T-helper 2 cell treated with Interferon-gamma antibody and Interleukin-4, amounts not matched to agents 100 ng/mL and 5 ng/mL, for 36 hours (primary cell): ENCODE data around the gene HIVEP2. TPM values are rescaled to one million over a fixed set of nuclear protein-coding genes. Genes with fewer than 3 reads are reported as not detected.

Experiments
- intact Hi-C: fragments of 100-400 bp; cut with micrococcal nuclease; formaldehyde crosslinking; loops from one replicate; pipeline ENCODE4 v1.15.1; 2023
- total RNA-seq: library from RNA; stranded (reverse); gene quantifications from 2 replicates; pipeline ENCODE4 v1.2.3, GENCODE V29; 2022

Gene HIVEP2
- total RNA-seq, 1 donor from 2014 or later: 11.3 TPM

DNA sequence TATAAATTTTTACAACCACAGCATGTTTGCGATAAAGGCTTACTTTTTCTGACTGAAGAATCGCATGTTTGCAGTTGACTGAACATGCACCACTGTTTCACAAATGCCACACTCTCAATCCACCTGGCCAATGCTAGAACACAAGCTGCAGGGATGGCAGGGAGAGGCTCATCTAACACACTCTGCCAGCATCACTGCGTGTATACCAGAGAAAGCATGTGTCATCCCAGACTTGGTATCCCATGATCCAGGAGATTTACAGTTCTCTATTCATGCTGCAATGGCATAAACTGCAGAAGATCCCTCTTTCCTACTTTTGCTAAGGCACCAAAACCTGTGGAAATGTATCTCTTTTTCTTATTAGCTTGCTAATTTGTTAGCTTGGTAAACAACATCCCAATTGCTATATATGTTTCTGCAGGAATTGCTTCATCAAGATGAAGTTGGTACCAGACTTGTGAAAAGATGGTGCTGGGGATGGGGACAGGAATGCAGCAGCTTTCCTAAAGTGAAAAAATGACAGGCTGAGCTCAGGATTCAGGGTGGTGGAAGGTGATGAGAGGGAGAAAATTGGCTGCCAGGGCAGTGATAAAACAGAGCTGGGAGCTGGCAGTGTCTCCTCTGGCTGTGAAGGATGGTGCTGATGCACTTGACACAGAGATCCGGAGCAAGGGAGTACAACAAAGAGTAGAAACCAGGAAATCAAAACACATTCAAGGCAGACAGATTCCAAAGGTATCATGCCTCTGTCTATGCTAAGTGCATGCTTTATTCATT is 186.9 kb downstream of the HIVEP2 start:
- intact Hi-C loops: no loop called here

DNA sequence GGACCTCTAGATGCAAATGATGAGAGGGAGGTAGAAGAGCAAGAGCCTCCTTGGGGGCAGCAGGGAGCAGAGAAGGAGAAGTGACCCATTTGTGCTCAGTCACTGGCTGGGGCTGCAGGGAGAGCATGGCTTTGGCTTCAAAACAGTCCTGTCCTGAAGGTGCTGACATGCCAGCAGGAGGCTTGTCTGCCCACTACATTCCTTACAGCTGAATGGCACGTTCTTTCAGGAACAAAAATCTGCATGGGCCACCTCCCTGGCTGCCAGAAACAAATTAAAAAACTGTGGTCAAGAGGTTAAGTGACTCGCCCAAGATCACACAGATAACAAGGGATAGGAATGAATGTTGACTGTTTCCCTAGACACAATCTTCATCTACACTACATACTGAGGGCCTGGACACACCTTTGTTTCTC is 188.8 kb downstream of the HIVEP2 start:
- intact Hi-C loops: no loop called here

GRCh38 chr6:142753196-142753595 is 191.8 kb downstream of the HIVEP2 start:
- intact Hi-C loops: no loop called here

DNA sequence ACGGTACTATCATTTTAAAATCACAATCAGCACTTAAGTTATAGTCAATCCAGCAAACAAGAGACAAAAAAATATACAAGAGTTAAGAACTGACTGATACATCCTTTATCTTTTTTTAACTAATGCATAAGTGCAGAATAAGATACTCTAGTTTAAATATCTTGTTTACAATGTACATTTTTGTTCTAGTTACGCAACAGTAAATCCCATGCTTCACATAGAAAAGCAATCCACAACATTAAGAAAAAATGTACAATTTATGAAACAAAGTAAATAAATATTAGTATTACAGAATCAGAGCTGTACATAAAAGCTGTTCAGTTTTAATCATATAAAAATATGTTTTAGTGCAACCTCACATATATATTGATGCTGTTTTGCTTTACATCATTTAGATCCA is 192.6 kb downstream of the HIVEP2 start:
- intact Hi-C loops: no loop called here

DNA sequence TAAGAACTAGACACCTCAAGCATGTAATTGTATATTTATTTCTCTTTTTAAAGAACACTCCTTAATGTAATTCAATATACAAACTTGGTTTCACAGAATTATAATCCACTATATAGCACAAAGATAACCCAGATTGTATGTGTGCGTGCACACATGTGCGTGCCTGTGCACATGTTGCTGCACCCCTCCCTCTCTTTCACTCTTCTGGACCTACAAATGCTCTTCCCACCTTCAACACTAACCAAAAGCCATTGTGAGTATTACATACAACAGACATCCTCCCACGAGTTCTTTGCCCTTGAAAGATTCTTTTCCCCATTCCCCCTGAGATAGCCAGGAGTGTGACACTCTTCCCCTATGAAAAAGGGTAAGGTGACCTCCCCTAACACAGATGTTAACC is 193.5 kb downstream of the HIVEP2 start:
- intact Hi-C loops: no loop called here

GRCh38 chr6:142750998-142751397 is 194.0 kb downstream of the HIVEP2 start:
- intact Hi-C loops: no loop called here

GRCh38 chr6:142749556-142749955 is 195.4 kb downstream of the HIVEP2 start:
- intact Hi-C loops: loop anchor here (5.0 kb wide), 1 partner anchor 678 kb away; no protein-coding TSS in a partner anchor

- intact Hi-C loops: loop anchor here (2.0 to 5.0 kb wide), 3 partner anchors 196 to 681 kb away; no protein-coding TSS in a partner anchor
Measured at GRCh38 chr6:142746524-142746923, 198.5 kb downstream of the HIVEP2 start.

DNA sequence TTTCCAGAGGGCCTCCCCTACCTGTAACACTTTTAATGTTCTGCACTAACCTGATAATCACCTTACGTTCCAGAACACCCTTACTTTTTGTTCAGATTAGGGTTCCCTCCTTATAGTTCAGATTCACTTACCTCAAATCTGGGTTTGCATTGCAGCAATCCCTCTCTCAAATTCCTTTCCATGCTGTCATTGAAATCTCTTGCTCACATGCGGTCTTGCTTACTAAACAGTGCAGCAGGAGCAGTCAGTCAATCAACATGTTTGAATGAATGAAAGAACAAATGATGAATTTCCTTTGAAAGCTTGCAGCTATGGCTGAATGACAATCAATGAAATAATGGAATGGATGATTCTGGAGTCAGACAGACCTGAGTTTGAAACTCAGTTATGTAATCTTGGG is 200.1 kb downstream of the HIVEP2 start:
- intact Hi-C loops: loop anchor here (5.0 kb wide), 1 partner anchor 682 kb away; no protein-coding TSS in a partner anchor

DNA sequence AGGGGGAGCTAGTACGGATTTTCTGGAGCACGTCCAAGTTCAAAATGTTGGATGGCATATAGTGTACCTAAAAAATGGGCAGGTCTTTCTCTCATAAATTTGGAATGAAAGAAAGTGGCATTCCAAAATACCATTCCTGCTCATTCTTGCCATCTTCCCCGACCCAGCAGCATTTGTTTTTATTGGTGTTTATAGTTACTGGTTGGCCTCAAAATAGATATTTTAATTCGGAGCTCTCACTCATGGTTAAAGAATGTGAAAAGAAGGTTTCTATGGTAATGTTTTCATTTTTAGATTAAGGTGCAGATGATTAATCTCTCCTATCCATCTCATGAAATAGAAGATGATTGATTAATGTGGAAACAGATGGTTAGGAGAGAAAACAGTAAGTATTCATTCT is 204.5 kb downstream of the HIVEP2 start:
- intact Hi-C loops: no loop called here

DNA sequence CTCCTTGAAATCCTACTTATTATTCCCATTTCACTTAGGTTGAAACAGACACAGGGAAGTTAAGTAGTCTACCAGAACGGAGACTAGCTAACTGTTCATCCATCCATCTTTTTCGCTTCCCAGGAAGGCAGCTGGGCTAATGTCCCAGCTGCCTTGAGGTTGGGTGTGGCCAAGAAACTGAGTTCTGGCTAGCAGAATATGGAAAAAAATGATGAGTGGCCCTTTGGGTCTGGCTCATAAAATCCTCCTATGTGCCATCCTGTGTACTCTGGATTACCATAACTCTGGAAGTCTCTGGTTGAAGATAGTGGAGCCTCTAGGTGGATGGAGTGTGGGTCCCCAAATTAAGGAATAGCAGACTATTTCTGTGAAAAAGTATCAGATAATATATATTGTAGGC is 206.2 kb downstream of the HIVEP2 start:
- intact Hi-C loops: no loop called here

- intact Hi-C loops: no loop called here
Measured at GRCh38 chr6:142738035-142738396, 207.0 kb downstream of the HIVEP2 start.

DNA sequence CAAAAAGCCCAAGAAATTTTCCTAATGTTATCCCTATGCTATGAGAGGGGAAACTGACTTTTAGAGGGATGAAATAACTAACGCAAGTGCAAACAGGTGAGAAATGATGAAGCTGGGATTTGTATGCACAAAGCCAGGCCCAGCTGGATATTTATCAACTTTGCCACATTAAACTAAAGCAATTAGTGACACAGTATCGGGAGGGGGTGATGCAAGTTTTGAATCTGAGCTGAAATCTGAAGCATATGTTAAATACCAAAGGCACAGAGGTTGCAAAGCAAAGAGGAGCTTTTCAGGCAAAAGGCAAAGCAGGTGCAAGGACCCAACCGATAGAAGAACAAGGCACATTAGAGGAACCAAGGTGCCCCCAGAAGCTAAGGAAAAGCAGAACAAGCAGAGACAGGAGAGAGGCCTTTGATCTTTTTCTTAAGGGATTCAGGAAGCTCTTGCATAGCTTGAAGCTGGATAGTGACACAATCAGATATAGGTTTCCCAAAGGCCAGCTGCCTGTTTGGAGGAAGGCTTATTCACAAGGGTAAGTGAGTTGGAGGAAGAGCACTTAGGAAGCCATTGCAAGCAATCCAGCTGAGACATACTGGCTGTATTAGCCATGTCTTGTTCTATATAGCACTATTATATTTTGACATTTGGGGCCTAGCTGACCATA is 207.5 kb downstream of the HIVEP2 start:
- intact Hi-C loops: no loop called here

DNA sequence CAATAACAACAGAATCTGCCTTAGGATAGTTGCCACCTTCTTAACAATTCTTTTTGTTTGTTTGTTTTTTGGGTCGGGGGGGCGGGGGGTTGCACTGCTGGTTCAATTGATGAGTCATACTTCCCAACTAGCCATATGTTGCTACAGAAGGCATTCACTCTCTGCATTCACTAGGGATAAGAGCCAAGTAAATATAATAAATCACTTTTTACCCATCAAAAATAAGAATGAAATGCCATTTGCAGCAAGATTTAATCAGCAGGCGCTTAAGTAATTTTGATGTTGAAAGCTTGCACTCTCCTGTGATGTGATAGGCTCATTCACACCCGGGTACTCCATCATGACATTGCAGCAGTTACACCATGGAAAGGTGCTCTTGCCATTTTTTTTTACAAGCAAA is 209.8 kb downstream of the HIVEP2 start:
- intact Hi-C loops: no loop called here

- intact Hi-C loops: no loop called here
Measured at GRCh38 chr6:142732790-142733189, 212.2 kb downstream of the HIVEP2 start.

GRCh38 chr6:142731611-142732010 is 213.4 kb downstream of the HIVEP2 start:
- intact Hi-C loops: no loop called here

DNA sequence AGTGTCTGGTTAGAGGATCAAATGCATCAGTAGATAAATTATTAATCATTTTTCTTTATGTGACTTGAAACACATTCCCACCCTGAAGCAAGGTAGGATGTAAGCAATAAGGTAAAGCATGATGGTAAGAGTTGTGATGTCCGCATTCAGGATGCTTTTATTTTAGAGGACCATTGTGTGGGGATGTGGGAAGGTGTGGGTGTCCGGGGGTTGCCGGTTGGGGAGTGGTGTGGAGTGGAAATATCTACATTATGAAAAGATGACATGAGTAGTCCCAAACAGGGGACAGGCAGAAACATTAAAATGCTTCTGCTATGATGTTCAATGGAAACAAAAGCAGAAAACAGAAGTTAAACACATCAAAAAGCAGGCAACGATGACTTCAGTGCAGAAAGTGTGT is 215.4 kb downstream of the HIVEP2 start:
- intact Hi-C loops: no loop called here

DNA sequence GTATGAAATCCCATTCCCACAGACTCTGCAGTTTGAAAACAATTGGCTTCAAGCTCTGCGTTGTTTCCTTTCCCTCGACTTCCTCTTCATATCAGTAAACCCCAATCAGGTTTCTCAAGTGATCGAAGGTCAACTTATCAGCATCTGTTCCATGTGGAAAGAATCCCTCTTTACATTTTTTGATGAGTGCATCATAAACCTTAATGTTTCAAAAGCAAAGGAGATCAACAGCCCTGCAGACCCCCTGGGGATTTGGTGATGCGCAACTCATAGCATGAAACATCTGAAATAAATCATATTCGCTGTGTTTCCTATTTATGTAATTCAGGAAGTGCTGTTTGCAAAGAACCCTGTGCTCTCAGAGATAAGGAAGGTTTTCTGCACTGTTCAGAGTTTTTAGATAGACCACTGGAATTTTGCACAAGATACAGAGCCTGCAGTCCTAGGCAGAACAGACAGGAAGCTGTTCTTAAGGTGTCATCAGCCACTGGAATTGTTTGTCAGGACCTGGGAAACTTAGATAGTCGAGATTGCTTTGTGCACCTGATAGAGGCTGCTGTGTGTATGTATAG is 216.0 kb downstream of the HIVEP2 start:
- intact Hi-C loops: no loop called here

DNA sequence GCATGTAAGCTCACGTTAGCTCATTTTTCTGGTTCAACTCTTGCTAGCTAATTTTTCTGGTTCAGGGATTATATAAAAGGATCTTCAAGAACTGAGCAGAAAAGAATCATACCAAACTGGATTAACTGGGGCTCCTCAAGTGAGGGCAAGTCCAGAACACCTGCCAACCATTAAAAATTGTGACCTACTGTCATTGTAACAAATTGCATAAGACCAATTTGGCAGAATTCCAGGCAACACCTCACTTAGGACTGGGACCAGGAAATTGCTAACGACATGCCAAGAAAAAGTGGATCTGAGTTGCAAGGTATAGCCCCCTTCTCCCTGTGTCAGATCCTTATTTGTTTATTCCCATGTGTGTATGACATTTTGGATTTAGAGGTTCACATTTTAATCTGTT is 216.6 kb downstream of the HIVEP2 start:
- intact Hi-C loops: no loop called here

- intact Hi-C loops: no loop called here
Measured at GRCh38 chr6:142726616-142727015, 218.4 kb downstream of the HIVEP2 start.

- intact Hi-C loops: no loop called here
Measured at GRCh38 chr6:142725024-142725770, 219.8 kb downstream of the HIVEP2 start.

DNA sequence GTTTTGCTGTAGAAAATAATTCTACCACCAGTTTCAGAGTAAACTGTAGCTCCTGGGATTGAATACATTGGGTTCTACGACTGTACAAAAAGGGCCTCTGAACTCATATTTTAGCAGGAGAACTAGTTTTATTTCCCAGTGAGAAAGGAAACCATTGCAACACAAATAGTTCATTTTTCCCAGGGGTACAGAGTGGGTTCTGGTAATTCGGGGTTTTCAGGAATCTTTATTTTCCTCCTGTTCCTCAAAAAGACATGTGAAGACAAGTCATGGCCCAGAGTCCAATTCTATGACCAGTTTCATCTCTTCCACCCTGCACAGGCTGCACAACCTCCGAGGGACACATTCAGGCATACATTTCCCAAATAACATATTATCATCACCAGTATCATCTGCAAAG is 222.1 kb downstream of the HIVEP2 start:
- intact Hi-C loops: no loop called here
